D721Med (cell line): ENCODE data around the gene GPR152.

Source experiments
- DNase-seq: peaks from one replicate; pipeline ENCODE4 v3.0.0; 2011; ENCODE audit warnings: low spot score; ENCODE audit not compliant: insufficient read length
- FAIRE-seq: peaks from 2 replicates; lab custom pipeline; 2011; peaks lifted over from hg19 to GRCh38; lab: Jason Lieb, UNC
- CTCF ChIP-seq: IDR thresholded peaks from 2 replicates; pipeline ENCODE4 v1.5.1; 2012; ENCODE audit warnings: mild to moderate bottlenecking, control low read depth; ENCODE audit not compliant: insufficient read depth; ENCODE audit errors: missing control alignments

GPR152 gene

GRCh38 chr11:67440229-67441097 is 12.1 kb downstream of the GPR152 start:
- FAIRE-seq (no peak), DNase-seq (no peak)
- no peak for TF ChIP-seq CTCF

DNA sequence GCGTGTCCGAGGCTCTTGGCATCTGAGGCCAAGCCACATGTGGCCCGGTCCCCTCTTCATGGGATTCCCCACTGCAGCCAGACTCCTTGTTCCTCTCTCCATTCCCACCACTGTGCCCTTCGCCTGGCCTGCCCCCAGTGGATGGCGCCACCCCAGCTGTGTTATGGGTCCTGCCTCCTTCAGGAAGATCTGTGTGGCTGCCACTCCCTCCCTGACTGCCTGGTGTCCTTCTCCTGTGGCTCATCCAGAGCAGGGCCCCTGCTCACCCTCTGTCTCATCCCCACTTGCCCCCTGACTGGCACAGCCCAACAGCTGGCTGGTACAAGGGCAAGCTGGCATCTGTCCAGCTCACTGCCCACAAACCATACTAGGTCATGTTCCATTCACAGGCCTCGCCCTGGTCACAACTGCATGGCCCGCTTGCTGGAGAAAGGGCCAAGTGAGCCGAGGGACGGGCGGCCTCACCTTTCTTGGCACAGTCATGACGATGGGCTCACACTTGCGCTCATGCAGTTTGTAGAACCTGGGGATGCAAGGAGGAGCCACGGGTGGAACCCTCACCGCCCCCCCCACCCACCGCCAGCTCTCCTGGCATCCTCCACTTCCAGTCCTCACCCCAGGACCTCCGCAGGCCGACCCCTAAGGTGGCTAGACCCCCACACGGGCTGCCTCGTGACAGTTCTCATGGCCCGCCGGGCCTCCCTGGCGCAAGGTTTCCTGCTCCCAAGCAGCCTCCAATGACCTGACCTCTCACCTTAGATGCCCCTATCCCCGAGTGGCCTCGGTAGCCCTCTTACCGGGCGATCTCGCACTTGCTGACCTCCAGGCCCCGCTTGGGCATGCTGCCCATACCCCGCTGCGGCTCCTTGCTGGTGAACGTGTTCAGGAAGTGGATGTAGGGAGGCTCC is 13.0 kb downstream of the GPR152 start:
- DNase-seq (no peak), FAIRE-seq (no peak)
- no peak for TF ChIP-seq CTCF

- TF ChIP-seq CTCF: no peak
- FAIRE-seq (no peak), DNase-seq (no peak)
These were observed 14.2 kb downstream of the GPR152 start for GRCh38 chr11:67438158-67438902.

GRCh38 chr11:67437809-67438157 is 14.7 kb downstream of the GPR152 start:
- no peak for DNase-seq
- no peak for FAIRE-seq
- TF ChIP-seq CTCF: no peak

- no peak for FAIRE-seq
- no peak for TF ChIP-seq CTCF
These were observed 15.3 kb downstream of the GPR152 start, which contains the start of gene PTPRCAP for GRCh38 chr11:67437082-67437808. Gene PTPRCAP (minus strand): TSS chr11:67437682. CDS start chr11:67437619, 63 bp downstream.

GRCh38 chr11:67436459-67437081 is 16.0 kb downstream of the GPR152 start:
- TF ChIP-seq CTCF: no peak
- FAIRE-seq (no peak), DNase-seq (no peak)

More at GRCh38 chr11:67437082-67437808, 15.3 kb downstream of the GPR152 start, which contains the start of gene PTPRCAP:
- DNase-seq: no peak
